Natural killer cell (primary cell): ENCODE data around the gene ROBO1. TPM values are rescaled to one million over a fixed set of nuclear protein-coding genes. Genes with fewer than 3 reads are reported as not detected.

Experiments
- ATAC-seq, 3 donors: fragments of 150-1000 bp in 2 of 3; fragments of 200-7000 bp in 1 of 3; cut with Tn5 transposase; 1 replicate in 1 of 3; 2 replicates in 2 of 3; pipeline ENCODE4 v1.10.0; 2021; ENCODE audit warnings: mild to moderate bottlenecking in 2 of 3, moderate library complexity in 2 of 3
- DNase-seq, 2 donors: peaks; one replicate each; pipeline versions ENCODE4 v3.0.0 to v3.0.0-alpha.2; 2013 to 2021; ENCODE audit warnings: mixed read lengths in 1 of 2
- H3K27ac ChIP-seq: one replicate; pipeline ENCODE4 v1.5.1; 2013; ENCODE audit warnings: mild to moderate bottlenecking, low read length
- H3K27me3 ChIP-seq: one replicate; pipeline ENCODE4 v1.6.1; 2013; ENCODE audit warnings: low read length; ENCODE audit not compliant: control insufficient read depth, insufficient read depth
- H3K36me3 ChIP-seq: one replicate; pipeline ENCODE4 v1.6.1; 2013; ENCODE audit warnings: low read length; ENCODE audit not compliant: control insufficient read depth, insufficient read depth
- H3K4me1 ChIP-seq: one replicate; pipeline ENCODE4 v1.6.1; 2013; ENCODE audit warnings: low read length; ENCODE audit not compliant: control insufficient read depth, insufficient read depth
- H3K4me3 ChIP-seq: one replicate; pipeline ENCODE4 v1.5.1; 2013; ENCODE audit warnings: low read length
- H3K9me3 ChIP-seq: one replicate; pipeline ENCODE4 v1.6.1; 2013; ENCODE audit warnings: low read length; ENCODE audit not compliant: control insufficient read depth, insufficient read depth
- H3K27ac Mint-ChIP-seq, 2 donors: one replicate each; pipeline ENCODE4 v1.8.0; 2022; ENCODE audit warnings: mild to moderate bottlenecking in 2 of 2, mixed read lengths in 2 of 2, moderate library complexity in 1 of 2
- H3K27me3 Mint-ChIP-seq, 2 donors: one replicate each; pipeline ENCODE4 v1.8.0; 2022; ENCODE audit warnings: low read depth in 2 of 2, mixed read lengths in 2 of 2
- H3K36me3 Mint-ChIP-seq: one replicate; pipeline ENCODE4 v1.8.0; 2022; ENCODE audit warnings: mixed read lengths
- H3K4me1 Mint-ChIP-seq, 2 donors: one replicate each; pipeline ENCODE4 v1.8.0; 2022; ENCODE audit warnings: mixed read lengths in 2 of 2
- H3K4me3 Mint-ChIP-seq: one replicate; pipeline ENCODE4 v1.8.0; 2022; ENCODE audit warnings: mild to moderate bottlenecking, moderate library complexity, mixed read lengths
- H3K9me3 Mint-ChIP-seq, 2 donors: one replicate each; pipeline ENCODE4 v1.8.0; 2022; ENCODE audit warnings: mixed read lengths in 2 of 2
- WGBS: methylation state at CpG from one replicate; pipeline ENCODE4 v1.1.7; 2013; ENCODE audit warnings: missing lambda C conversion rate; ENCODE audit not compliant: insufficient coverage; 5-methylcytosine and 5-hydroxymethylcytosine counted together
- intact Hi-C: fragments of 100-400 bp; cut with micrococcal nuclease; formaldehyde crosslinking; loops from one replicate; pipeline ENCODE4 v1.14.2; 2022
- total RNA-seq, 4 donors: library from RNA; stranded (reverse); fragments of 120-200 nt in 1 of 4; gene quantifications; one replicate each; pipeline versions ENCODE4 v1.2.3 to v1.2.4, GENCODE V29; 2013 to 2022
- TF ChIP-seq, protein P1 (sequence below): fragments of 200-600 bp; IDR thresholded peaks from one replicate; pipeline ENCODE4 v1.8.0; 2022; ENCODE audit warnings: antibody characterized with exemption

The ROBO1 gene
- total RNA-seq, 3 donors from 2014 or later (not counting 1 experiment from before 2014, with no cell fraction given), result 0.07 TPM; not detected in 2

DNA sequence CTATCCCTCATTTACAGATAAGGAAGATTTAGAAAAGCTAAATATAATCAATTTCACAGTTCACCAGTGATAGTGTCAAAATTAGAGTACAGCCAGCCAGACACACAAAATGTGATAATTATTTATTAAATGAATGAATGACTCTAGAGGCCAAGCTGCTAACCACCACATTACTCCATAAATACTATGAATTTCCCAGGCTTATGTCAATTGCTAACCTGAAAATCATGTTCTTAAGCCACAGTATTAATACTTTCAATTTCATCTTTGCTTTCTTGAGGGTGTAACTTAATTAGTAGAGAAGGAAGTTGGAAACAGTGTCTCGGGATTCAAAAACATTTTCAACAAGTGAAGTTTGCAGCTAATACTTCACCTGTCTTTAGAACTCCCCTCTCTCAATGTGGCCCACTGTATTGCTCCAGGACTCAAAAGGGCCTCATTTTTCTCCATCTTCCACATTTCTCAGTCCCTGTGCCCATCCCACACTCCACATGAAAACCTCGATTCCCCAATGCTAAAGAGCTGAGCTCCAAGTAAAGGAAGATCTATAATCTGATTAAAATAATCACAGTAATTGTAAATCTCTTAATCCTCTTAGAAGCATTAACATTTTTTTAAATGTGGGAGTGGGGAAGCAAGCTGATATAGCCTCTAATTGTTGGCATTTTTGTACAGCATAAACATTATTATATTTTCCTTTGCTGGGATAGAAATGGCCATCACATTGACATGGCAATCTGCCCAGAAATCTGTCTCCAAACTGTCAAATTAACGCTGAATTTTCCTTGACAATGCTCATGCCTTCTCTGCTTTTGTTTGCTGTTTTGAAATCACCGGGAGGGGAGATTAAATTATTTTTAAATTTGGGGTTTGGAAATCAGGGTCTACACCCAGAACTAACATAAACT, 765.1 kb downstream of the ROBO1 start:
- intact Hi-C loops, result no loop called here
- H3K27ac Mint-ChIP-seq, result no peak overlapping the region
- Histone ChIP-seq H3K9me3 (no peaks in the 10 kb centered on the region), H3K36me3 (no peaks in the 10 kb centered on the region), H3K27ac (no peak overlapping the region), H3K27me3 (no peaks in the 10 kb centered on the region), H3K4me1 (no peaks in the 10 kb centered on the region), H3K4me3 (no peak overlapping the region)
- 47% methylated on average over 2 of the region's 4 CpGs for WGBS
- no peaks in the 10 kb centered on the region for H3K4me1 Mint-ChIP-seq
- H3K36me3 Mint-ChIP-seq, result no peaks in the 10 kb centered on the region
- no peaks in the 10 kb centered on the region for H3K27me3 Mint-ChIP-seq
- H3K9me3 Mint-ChIP-seq, result peaks cover 10 to 13% of the 10 kb centered on the region in 2 donors
- ATAC-seq (no peak), DNase-seq (no peak)
- no peak overlapping the region for H3K4me3 Mint-ChIP-seq
- TF ChIP-seq, protein P1, sequence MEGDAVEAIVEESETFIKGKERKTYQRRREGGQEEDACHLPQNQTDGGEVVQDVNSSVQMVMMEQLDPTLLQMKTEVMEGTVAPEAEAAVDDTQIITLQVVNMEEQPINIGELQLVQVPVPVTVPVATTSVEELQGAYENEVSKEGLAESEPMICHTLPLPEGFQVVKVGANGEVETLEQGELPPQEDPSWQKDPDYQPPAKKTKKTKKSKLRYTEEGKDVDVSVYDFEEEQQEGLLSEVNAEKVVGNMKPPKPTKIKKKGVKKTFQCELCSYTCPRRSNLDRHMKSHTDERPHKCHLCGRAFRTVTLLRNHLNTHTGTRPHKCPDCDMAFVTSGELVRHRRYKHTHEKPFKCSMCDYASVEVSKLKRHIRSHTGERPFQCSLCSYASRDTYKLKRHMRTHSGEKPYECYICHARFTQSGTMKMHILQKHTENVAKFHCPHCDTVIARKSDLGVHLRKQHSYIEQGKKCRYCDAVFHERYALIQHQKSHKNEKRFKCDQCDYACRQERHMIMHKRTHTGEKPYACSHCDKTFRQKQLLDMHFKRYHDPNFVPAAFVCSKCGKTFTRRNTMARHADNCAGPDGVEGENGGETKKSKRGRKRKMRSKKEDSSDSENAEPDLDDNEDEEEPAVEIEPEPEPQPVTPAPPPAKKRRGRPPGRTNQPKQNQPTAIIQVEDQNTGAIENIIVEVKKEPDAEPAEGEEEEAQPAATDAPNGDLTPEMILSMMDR, result no peak

DNA sequence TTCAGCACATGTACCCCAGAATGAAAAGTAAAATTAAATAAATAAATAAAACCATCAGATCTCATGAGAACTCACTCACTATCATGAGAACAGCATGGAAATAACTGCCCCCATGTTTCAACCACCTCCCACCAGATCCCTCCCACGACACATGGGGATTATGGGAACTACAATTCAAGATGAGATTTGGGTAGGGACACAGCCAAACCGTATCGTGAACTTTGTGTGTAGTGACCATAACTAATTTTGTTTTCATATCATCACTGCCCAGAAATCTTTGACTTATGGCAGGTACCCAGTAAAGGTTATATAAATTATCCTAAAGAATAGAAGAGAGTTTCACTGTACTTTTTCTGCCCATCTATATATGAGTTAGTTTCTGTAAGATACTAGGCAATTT, 766.5 kb downstream of the ROBO1 start:
- Histone ChIP-seq H3K27ac (no peak overlapping the region), H3K27me3 (no peaks in the 10 kb centered on the region), H3K4me3 (no peak overlapping the region), H3K4me1 (no peaks in the 10 kb centered on the region), H3K9me3 (no peaks in the 10 kb centered on the region), H3K36me3 (no peaks in the 10 kb centered on the region)
- intact Hi-C loops, result no loop called here
- 90% methylated on average over 2 of the region's 3 CpGs for WGBS
- H3K36me3 Mint-ChIP-seq, result no peaks in the 10 kb centered on the region
- DNase-seq, result no peak
- no peaks in the 10 kb centered on the region for H3K4me1 Mint-ChIP-seq
- TF ChIP-seq, protein P1, result no peak
- no peaks in the 10 kb centered on the region for H3K27me3 Mint-ChIP-seq
- no peak for ATAC-seq
- no peak overlapping the region for H3K27ac Mint-ChIP-seq
- peaks cover 17% of the 10 kb centered on the region in 2 donors for H3K9me3 Mint-ChIP-seq
- H3K4me3 Mint-ChIP-seq, result no peak overlapping the region

DNA sequence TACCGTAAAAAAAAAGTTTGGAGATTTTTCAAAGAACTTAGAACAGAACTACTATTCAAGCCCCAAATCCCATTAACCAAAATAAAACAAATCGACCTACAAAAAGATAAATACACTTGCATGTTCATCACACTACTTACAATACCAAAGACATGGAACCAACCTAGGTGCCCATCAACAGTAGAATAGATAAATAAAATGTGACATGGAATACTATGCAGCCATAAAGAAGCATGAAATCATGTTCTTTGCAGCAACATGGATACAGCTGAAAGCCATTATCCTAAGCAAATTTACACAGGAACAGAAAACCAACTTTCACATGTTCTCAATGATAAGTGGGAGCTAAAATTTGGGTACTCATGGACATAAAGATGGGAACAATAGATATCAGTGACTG, 768.7 kb downstream of the ROBO1 start:
- Mint-ChIP-seq H3K4me1 (no peaks in the 10 kb centered on the region), H3K36me3 (no peaks in the 10 kb centered on the region), H3K4me3 (no peak overlapping the region), H3K9me3 (peaks cover 12% of the 10 kb centered on the region in 2 donors), H3K27ac (no peak overlapping the region), H3K27me3 (no peaks in the 10 kb centered on the region)
- 75% methylated on average over 1 of the region's 2 CpGs for WGBS
- no peaks in the 10 kb centered on the region for H3K36me3 ChIP-seq
- H3K27me3 ChIP-seq, result no peaks in the 10 kb centered on the region
- H3K27ac ChIP-seq, result no peak overlapping the region
- no peaks in the 10 kb centered on the region for H3K4me1 ChIP-seq
- intact Hi-C loops, result no loop called here
- H3K9me3 ChIP-seq, result no peaks in the 10 kb centered on the region
- no peak overlapping the region for H3K4me3 ChIP-seq
- no peak for ATAC-seq
- TF ChIP-seq, protein P1, result no peak
- DNase-seq, result no peak
